A673 (cell line): ENCODE results near the gene OR4E1.

Experiments
- CTCF ChIP-seq: fragments of 300-800, 200-600 bp; sonication (generic); conservative IDR thresholded peaks from 2 replicates; pipeline ENCODE4 v1.5.1; 2017; ENCODE audit warnings: low read depth, mild to moderate bottlenecking, antibody characterized with exemption, low read length, moderate library complexity, mixed read lengths
- EZH2 ChIP-seq: fragments of 200-600 bp; sonication (generic); IDR thresholded peaks from 2 replicates; pipeline ENCODE4 v1.6.1; 2017; ENCODE audit warnings: borderline replicate concordance, low read depth, mild to moderate bottlenecking, mixed read lengths, antibody characterized with exemption, low read length; ENCODE audit not compliant: poor library complexity, severe bottlenecking

- TF ChIP-seq EZH2 (no peak), CTCF (no peak)
Measured at GRCh38 chr14:21653331-21653885, 20.2 kb downstream of the OR4E1 start, which contains the start of gene OR4E2.
